K562 (cell line): ENCODE measurements around the gene RALY. TPM values are rescaled to one million over a fixed set of nuclear protein-coding genes. Genes with fewer than 3 reads are reported as not detected.

Experiments used
- BCOR ChIP-seq: fragments of 450-650 bp; IDR thresholded peaks from 2 replicates; pipeline ENCODE4 v1.6.1; 2016
- KAT7 ChIP-seq: sonication (generic); formaldehyde crosslinking; IDR thresholded peaks from 2 replicates; pipeline ENCODE4 v1.8.0; 2022; ENCODE audit warnings: missing genetic modification reagents, mild to moderate bottlenecking, borderline replicate concordance
- KDM4B ChIP-seq, 2 experiments: fragments of 450-650 bp in 1 of 2; sonication (generic) in 1 of 2; IDR thresholded peaks; 2 replicates each; pipeline ENCODE4 v1.6.1; 2016 to 2017; ENCODE audit warnings: borderline replicate concordance in 2 of 2, antibody characterized with exemption in 1 of 2, low read depth in 1 of 2, mild to moderate bottlenecking in 1 of 2
- PCBP2 ChIP-seq: fragments of 200-400 bp; formaldehyde crosslinking; IDR thresholded peaks from 2 replicates; pipeline ENCODE4 v1.6.1; 2018; ENCODE audit warnings: low read length, low read depth, mild to moderate bottlenecking, moderate library complexity; ENCODE audit not compliant: poor library complexity, severe bottlenecking
- PHB ChIP-seq: fragments of 250-450 bp; sonication (Bioruptor Pico); IDR thresholded peaks from 2 replicates; pipeline ENCODE4 v1.5.0; 2021
- PHTF2 ChIP-seq: fragments of 250-450 bp; sonication (Bioruptor Pico); IDR thresholded peaks from 2 replicates; pipeline ENCODE4 v1.5.0; 2021; ENCODE audit warnings: mild to moderate bottlenecking
- POLR2B ChIP-seq: fragments of 450-650 bp; IDR thresholded peaks from 2 replicates; pipeline ENCODE4 v1.6.1; 2018; ENCODE audit warnings: low read depth; ENCODE audit not compliant: partially characterized antibody
- RBM17 ChIP-seq: fragments of 200-400 bp; formaldehyde crosslinking; IDR thresholded peaks from 2 replicates; pipeline ENCODE4 v1.6.1; 2017; ENCODE audit warnings: low read depth, mild to moderate bottlenecking, low read length, borderline replicate concordance
- RNF2 ChIP-seq: sonication (generic); IDR thresholded peaks from 2 replicates; pipeline ENCODE4 v1.6.1; 2016
- SRSF1 ChIP-seq: fragments of 200-400 bp; formaldehyde crosslinking; IDR thresholded peaks from 2 replicates; pipeline ENCODE4 v1.6.1; 2017; ENCODE audit warnings: mild to moderate bottlenecking, low read depth, low read length, moderate library complexity
- TRIM28 ChIP-seq: fragments of 450-650 bp; IDR thresholded peaks from 2 replicates; pipeline ENCODE4 v1.6.1; 2017
- ZNF174 ChIP-seq: fragments of 250-450 bp; sonication (Bioruptor Pico); IDR thresholded peaks from 2 replicates; pipeline ENCODE4 v1.4.0; 2020; ENCODE audit warnings: mild to moderate bottlenecking
- ZNF589 ChIP-seq: fragments of 200-800 bp; sonication (Bioruptor generic); IDR thresholded peaks from 2 replicates; pipeline ENCODE4 v1.6.1; 2016; ENCODE audit warnings: low read depth, missing genetic modification characterization, missing compliant biosample characterization
- polyA plus RNA-seq, 8 experiments: library from polyadenylated mRNA; depleted of rRNA in 4 of 8; stranded (reverse) in 5 of 8; unstranded in 3 of 8; fragments of >200 nt; fragmentation: Nextera tagmentation in 2 of 8; fragmentation: Illumina TruSeq in 1 of 8; extraction: Ambion mirVana in 2 of 8; extraction: Trizol in 1 of 8; gene quantifications; 2 replicates each; pipeline versions ENCODE4 v1.2.1 to v1.2.3, GENCODE V29; 2011 to 2014; ENCODE audit warnings: inconsistent platforms in 1 of 8, missing spikeins in 1 of 8
- total RNA-seq, 7 experiments: library from RNA; depleted of rRNA in 6 of 7; stranded (reverse); fragments of >200 nt in 6 of 7; fragmentation: Illumina TruSeq in 2 of 7; extraction: Trizol in 2 of 7; gene quantifications; 2 replicates each; pipeline versions ENCODE4 v1.2.1 to v1.2.3, GENCODE V29; 2011 to 2021; ENCODE audit warnings: low replicate concordance in 1 of 7
- TF ChIP-seq, protein P1 (sequence below): fragments of 250-450 bp; sonication (Bioruptor Pico); IDR thresholded peaks from 2 replicates; pipeline ENCODE4 v1.8.0; 2022; ENCODE audit warnings: moderate library complexity, mild to moderate bottlenecking, inconsistent platforms
- TF ChIP-seq, protein P2 (sequence below): fragments of 450-650 bp; IDR thresholded peaks from 2 replicates; pipeline ENCODE4 v1.6.1; 2016; ENCODE audit warnings: mild to moderate bottlenecking, moderate library complexity
- TF ChIP-seq, protein P3 (sequence below): sonication (generic); formaldehyde crosslinking; IDR thresholded peaks from 2 replicates; pipeline ENCODE4 v1.8.0; 2022; ENCODE audit warnings: missing genetic modification reagents, mild to moderate bottlenecking, borderline replicate concordance

Gene RALY
- total and polyA plus RNA-seq, 9 of the 15 experiments (the other 6 are each of a cell fraction or from before 2014, with no cell fraction given) = 0.80 to 207 (median 128) TPM

- TF ChIP-seq BCOR = peak; percentile 45
- no peak for TF ChIP-seq TRIM28
- no peak for TF ChIP-seq RBM17
- no peak for TF ChIP-seq PCBP2
- peak; percentile 35; the same call in 1 of the 2 replicates for TF ChIP-seq RNF2
- no peak for TF ChIP-seq PHB (CRISPR knock-in tag)
- no peak for TF ChIP-seq POLR2B
- TF ChIP-seq, protein P1, sequence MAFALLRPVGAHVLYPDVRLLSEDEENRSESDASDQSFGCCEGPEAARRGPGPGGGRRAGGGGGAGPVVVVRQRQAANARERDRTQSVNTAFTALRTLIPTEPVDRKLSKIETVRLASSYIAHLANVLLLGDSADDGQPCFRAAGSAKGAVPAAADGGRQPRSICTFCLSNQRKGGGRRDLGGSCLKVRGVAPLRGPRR = no peak
- TF ChIP-seq, protein P2, sequence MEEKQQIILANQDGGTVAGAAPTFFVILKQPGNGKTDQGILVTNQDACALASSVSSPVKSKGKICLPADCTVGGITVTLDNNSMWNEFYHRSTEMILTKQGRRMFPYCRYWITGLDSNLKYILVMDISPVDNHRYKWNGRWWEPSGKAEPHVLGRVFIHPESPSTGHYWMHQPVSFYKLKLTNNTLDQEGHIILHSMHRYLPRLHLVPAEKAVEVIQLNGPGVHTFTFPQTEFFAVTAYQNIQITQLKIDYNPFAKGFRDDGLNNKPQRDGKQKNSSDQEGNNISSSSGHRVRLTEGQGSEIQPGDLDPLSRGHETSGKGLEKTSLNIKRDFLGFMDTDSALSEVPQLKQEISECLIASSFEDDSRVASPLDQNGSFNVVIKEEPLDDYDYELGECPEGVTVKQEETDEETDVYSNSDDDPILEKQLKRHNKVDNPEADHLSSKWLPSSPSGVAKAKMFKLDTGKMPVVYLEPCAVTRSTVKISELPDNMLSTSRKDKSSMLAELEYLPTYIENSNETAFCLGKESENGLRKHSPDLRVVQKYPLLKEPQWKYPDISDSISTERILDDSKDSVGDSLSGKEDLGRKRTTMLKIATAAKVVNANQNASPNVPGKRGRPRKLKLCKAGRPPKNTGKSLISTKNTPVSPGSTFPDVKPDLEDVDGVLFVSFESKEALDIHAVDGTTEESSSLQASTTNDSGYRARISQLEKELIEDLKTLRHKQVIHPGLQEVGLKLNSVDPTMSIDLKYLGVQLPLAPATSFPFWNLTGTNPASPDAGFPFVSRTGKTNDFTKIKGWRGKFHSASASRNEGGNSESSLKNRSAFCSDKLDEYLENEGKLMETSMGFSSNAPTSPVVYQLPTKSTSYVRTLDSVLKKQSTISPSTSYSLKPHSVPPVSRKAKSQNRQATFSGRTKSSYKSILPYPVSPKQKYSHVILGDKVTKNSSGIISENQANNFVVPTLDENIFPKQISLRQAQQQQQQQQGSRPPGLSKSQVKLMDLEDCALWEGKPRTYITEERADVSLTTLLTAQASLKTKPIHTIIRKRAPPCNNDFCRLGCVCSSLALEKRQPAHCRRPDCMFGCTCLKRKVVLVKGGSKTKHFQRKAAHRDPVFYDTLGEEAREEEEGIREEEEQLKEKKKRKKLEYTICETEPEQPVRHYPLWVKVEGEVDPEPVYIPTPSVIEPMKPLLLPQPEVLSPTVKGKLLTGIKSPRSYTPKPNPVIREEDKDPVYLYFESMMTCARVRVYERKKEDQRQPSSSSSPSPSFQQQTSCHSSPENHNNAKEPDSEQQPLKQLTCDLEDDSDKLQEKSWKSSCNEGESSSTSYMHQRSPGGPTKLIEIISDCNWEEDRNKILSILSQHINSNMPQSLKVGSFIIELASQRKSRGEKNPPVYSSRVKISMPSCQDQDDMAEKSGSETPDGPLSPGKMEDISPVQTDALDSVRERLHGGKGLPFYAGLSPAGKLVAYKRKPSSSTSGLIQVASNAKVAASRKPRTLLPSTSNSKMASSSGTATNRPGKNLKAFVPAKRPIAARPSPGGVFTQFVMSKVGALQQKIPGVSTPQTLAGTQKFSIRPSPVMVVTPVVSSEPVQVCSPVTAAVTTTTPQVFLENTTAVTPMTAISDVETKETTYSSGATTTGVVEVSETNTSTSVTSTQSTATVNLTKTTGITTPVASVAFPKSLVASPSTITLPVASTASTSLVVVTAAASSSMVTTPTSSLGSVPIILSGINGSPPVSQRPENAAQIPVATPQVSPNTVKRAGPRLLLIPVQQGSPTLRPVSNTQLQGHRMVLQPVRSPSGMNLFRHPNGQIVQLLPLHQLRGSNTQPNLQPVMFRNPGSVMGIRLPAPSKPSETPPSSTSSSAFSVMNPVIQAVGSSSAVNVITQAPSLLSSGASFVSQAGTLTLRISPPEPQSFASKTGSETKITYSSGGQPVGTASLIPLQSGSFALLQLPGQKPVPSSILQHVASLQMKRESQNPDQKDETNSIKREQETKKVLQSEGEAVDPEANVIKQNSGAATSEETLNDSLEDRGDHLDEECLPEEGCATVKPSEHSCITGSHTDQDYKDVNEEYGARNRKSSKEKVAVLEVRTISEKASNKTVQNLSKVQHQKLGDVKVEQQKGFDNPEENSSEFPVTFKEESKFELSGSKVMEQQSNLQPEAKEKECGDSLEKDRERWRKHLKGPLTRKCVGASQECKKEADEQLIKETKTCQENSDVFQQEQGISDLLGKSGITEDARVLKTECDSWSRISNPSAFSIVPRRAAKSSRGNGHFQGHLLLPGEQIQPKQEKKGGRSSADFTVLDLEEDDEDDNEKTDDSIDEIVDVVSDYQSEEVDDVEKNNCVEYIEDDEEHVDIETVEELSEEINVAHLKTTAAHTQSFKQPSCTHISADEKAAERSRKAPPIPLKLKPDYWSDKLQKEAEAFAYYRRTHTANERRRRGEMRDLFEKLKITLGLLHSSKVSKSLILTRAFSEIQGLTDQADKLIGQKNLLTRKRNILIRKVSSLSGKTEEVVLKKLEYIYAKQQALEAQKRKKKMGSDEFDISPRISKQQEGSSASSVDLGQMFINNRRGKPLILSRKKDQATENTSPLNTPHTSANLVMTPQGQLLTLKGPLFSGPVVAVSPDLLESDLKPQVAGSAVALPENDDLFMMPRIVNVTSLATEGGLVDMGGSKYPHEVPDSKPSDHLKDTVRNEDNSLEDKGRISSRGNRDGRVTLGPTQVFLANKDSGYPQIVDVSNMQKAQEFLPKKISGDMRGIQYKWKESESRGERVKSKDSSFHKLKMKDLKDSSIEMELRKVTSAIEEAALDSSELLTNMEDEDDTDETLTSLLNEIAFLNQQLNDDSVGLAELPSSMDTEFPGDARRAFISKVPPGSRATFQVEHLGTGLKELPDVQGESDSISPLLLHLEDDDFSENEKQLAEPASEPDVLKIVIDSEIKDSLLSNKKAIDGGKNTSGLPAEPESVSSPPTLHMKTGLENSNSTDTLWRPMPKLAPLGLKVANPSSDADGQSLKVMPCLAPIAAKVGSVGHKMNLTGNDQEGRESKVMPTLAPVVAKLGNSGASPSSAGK = peak; percentile 73
- TF ChIP-seq, protein P3, sequence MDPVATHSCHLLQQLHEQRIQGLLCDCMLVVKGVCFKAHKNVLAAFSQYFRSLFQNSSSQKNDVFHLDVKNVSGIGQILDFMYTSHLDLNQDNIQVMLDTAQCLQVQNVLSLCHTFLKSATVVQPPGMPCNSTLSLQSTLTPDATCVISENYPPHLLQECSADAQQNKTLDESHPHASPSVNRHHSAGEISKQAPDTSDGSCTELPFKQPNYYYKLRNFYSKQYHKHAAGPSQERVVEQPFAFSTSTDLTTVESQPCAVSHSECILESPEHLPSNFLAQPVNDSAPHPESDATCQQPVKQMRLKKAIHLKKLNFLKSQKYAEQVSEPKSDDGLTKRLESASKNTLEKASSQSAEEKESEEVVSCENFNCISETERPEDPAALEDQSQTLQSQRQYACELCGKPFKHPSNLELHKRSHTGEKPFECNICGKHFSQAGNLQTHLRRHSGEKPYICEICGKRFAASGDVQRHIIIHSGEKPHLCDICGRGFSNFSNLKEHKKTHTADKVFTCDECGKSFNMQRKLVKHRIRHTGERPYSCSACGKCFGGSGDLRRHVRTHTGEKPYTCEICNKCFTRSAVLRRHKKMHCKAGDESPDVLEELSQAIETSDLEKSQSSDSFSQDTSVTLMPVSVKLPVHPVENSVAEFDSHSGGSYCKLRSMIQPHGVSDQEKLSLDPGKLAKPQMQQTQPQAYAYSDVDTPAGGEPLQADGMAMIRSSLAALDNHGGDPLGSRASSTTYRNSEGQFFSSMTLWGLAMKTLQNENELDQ = no peak
- TF ChIP-seq ZNF174 (CRISPR knock-in tag) = no peak
- TF ChIP-seq ZNF589 (CRISPR knock-in tag) = no peak
- no peak for TF ChIP-seq KDM4B (IDR thresholded peaks at IDR 0.05; ENCODE audit: borderline replicate concordance in 2 of 2, low read depth in 1 of 2)
- no peak for TF ChIP-seq KAT7
- TF ChIP-seq PHTF2 = no peak
- no peak for TF ChIP-seq SRSF1
Observed at GRCh38 chr20:34085544-34086040, 91.9 kb downstream of the RALY start (continued).
